RWPE2 (cell line): Measurements from ENCODE around the gene CXCL3.

Source experiments
- ATAC-seq: fragments of 200-7000 bp; cut with Tn5 transposase; 3 replicates; pipeline ENCODE4 v1.9.1; 2021; ENCODE audit warnings: low read depth
- DNase-seq: peaks from one replicate; pipeline ENCODE4 v3.0.0-alpha.2; 2020; ENCODE audit warnings: low spot score
- H3K27ac ChIP-seq: fragments of 450-650 bp; 2 replicates; pipeline ENCODE4 v1.5.1; 2017; ENCODE audit warnings: mild to moderate bottlenecking; ENCODE audit not compliant: poor library complexity, severe bottlenecking
- H3K27me3 ChIP-seq: fragments of 250-450 bp; sonication (Bioruptor Pico); 2 replicates; pipeline ENCODE4 v1.5.1; 2021; ENCODE audit warnings: mild to moderate bottlenecking, moderate library complexity; ENCODE audit not compliant: insufficient read depth, poor library complexity, severe bottlenecking
- H3K36me3 ChIP-seq: fragments of 250-450 bp; sonication (Bioruptor Pico); 2 replicates; pipeline ENCODE4 v1.5.1; 2020; ENCODE audit warnings: low read depth, mild to moderate bottlenecking, moderate library complexity
- H3K4me1 ChIP-seq: fragments of 250-450 bp; sonication (Bioruptor Pico); 2 replicates; pipeline ENCODE4 v1.5.1; 2021; ENCODE audit warnings: mild to moderate bottlenecking, moderate library complexity; ENCODE audit not compliant: insufficient read depth, poor library complexity, severe bottlenecking
- H3K4me3 ChIP-seq: fragments of 250-450 bp; sonication (Bioruptor Pico); 2 replicates; pipeline ENCODE4 v1.5.1; 2021; ENCODE audit warnings: mild to moderate bottlenecking, moderate library complexity; ENCODE audit not compliant: severe bottlenecking
- H3K9me3 ChIP-seq: fragments of 250-450 bp; sonication (Bioruptor Pico); 2 replicates; pipeline ENCODE4 v1.5.1; 2021; ENCODE audit warnings: mild to moderate bottlenecking, moderate library complexity; ENCODE audit not compliant: severe bottlenecking
- CTCF ChIP-seq: fragments of 450-650 bp; IDR thresholded peaks from one replicate; pipeline ENCODE4 v1.5.1; 2017; ENCODE audit warnings: mild to moderate bottlenecking, moderate library complexity; ENCODE audit not compliant: poor library complexity, severe bottlenecking

CXCL3 gene

GRCh38 chr4:73990988-73991741 lies 47.3 kb downstream of the CXCL3 start:
- Histone ChIP-seq H3K27ac (no peak overlapping the region), H3K9me3 (no peaks in the 10 kb centered on the region), H3K27me3 (no peaks in the 10 kb centered on the region), H3K4me1 (peaks cover 3% of the 10 kb centered on the region), H3K4me3 (no peak overlapping the region), H3K36me3 (no peaks in the 10 kb centered on the region)
- TF ChIP-seq CTCF: no peak
- ATAC-seq: no peak
- no peak for DNase-seq

GRCh38 chr4:73989928-73990327 lies 48.6 kb downstream of the CXCL3 start:
- no peaks in the 10 kb centered on the region for H3K36me3 ChIP-seq
- H3K4me3 ChIP-seq: no peak overlapping the region
- no peaks in the 10 kb centered on the region for H3K9me3 ChIP-seq
- ATAC-seq (no peak), DNase-seq (no peak)
- H3K4me1 ChIP-seq: peaks cover 3% of the 10 kb centered on the region
- H3K27ac ChIP-seq: no peak overlapping the region
- no peak for TF ChIP-seq CTCF
- no peaks in the 10 kb centered on the region for H3K27me3 ChIP-seq

- H3K9me3 ChIP-seq: no peaks in the 10 kb centered on the region
- H3K4me1 ChIP-seq: peaks cover 3% of the 10 kb centered on the region
- ATAC-seq: no peak
These were observed 49.5 kb downstream of the CXCL3 start for GRCh38 chr4:73989031-73989430.

GRCh38 chr4:73988061-73988460 lies 50.4 kb downstream of the CXCL3 start, which contains the start of gene PPBP:
Gene PPBP, minus strand, starts transcription at chr4:73988190. Its CDS starts 87 bp downstream, at chr4:73988103.
- Histone ChIP-seq H3K4me1 (peaks cover 3% of the 10 kb centered on the region), H3K27me3 (no peaks in the 10 kb centered on the region), H3K36me3 (no peaks in the 10 kb centered on the region), H3K4me3 (no peak within 1 kb of the TSS), H3K9me3 (no peaks in the 10 kb centered on the region), H3K27ac (no peak within 1 kb of the TSS)
- DNase-seq (no peak), ATAC-seq (peak; percentile 41; the same call in 1 of the 3 replicates)
- no peak for TF ChIP-seq CTCF

More at GRCh38 chr4:73989031-73989430, 49.5 kb downstream of the CXCL3 start:
- Histone ChIP-seq H3K27me3 (no peaks in the 10 kb centered on the region), H3K36me3 (no peaks in the 10 kb centered on the region), H3K27ac (no peak overlapping the region), H3K4me3 (no peak overlapping the region)
- no peak for DNase-seq
- TF ChIP-seq CTCF: no peak
